ENCODE results near the gene TXNDC16. TPM values are rescaled to one million over a fixed set of nuclear protein-coding genes. Genes with fewer than 3 reads are reported as not detected.

Gene TXNDC16
- total and polyA plus RNA-seq, 2 donors (not counting 3 experiments of a cell fraction or from before 2014, with no cell fraction given): 2.3 to 4.5 TPM

DNA sequence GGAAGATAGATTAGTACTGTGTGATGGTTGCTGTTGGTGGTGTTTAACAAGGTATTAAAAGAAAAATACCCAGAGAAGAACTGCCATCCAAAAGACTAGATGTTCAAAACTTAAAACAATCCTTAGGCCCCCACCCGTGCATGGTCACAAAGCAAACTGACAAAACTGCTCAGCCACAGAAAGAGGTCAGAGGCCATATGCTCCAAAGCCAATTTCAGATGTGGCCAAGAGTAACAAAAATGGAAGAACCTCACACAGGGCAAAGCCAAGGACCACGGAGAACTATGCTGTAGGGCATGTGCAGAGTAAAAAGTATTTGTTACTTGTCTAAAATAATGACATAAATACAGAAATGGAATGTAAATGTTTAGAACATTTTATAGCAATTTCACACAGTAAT is 5.3 kb downstream of the TXNDC16 start:
- Histone ChIP-seq H3K9me1 (replicated peaks; ENCODE audit: control insufficient read depth, extremely low read depth, insufficient read depth, low read length) (no peaks in the 10 kb centered on the region), H3K4me2 (ENCODE audit: insufficient read depth, low read length) (no peak overlapping the region), H3K9me3 (replicated peaks; ENCODE audit: control insufficient read depth, insufficient read depth, low read length) (no peaks in the 10 kb centered on the region), H3K79me2 (ENCODE audit: control insufficient read depth, insufficient read depth, low read length) (no peaks in the 10 kb centered on the region), H3K27me3 (ENCODE audit: control insufficient read depth in 2 of 2, insufficient read depth in 2 of 2, low read length in 2 of 2) (no peaks in the 10 kb centered on the region), H3K4me3 (replicated peaks in 1 of 3; ENCODE audit: insufficient read depth in 1 of 3, low read depth in 1 of 3, low read length in 3 of 3) (no peak overlapping the region), H3K27ac (ENCODE audit: insufficient read depth, low read depth, low read length) (no peak overlapping the region), H3K4me1 (ENCODE audit: control insufficient read depth, extremely low read depth, insufficient read depth, low read length) (peaks cover 3% of the 10 kb centered on the region), H2AFZ (ENCODE audit: low read depth, low read length) (no peak overlapping the region), H3K36me3 (ENCODE audit: control insufficient read depth in 2 of 2, extremely low read depth in 1 of 2, insufficient read depth in 2 of 2, low read length in 2 of 2) (no peaks in the 10 kb centered on the region), H4K20me1 (replicated peaks; ENCODE audit: control insufficient read depth, extremely low read depth, insufficient read depth, low read length) (no peaks in the 10 kb centered on the region), H3K9ac (replicated peaks; ENCODE audit: extremely low read depth, insufficient read depth, low read length) (no peak overlapping the region)
- dilution Hi-C loops (cut with MboI; ENCODE audit: extremely low pct_ligation_motif_present, low sequenced_read_pairs) (no loop called here), intact Hi-C loops (cut with micrococcal nuclease) (no loop called here)
- CTCF ChIA-PET: no interaction called here
- no peak for FAIRE-seq
- POLR2A ChIA-PET: no interaction called here
- DNase-seq (ENCODE audit: low read depth, low spot score): no peak
- no TSS peak for BruUV-seq (replicated peaks)
- TF ChIP-seq GATA2 (IDR thresholded peaks at IDR 0.05; ENCODE audit: insufficient read depth, insufficient read length, low read depth, low read length) (no peak), EZH2 (IDR thresholded peaks at IDR 0.05; ENCODE audit: borderline replicate concordance, low read depth, low read length, severe bottlenecking) (no peak), MYC (IDR thresholded peaks at IDR 0.05; ENCODE audit: low read depth, low read length) (no peak), POLR2A (IDR thresholded peaks at IDR 0.05; ENCODE audit: low read depth, low read length) (no peak), JUN (IDR thresholded peaks at IDR 0.05; ENCODE audit: borderline replicate concordance, insufficient read depth, insufficient read length, low read depth) (no peak), FOS (IDR thresholded peaks at IDR 0.05; ENCODE audit: borderline replicate concordance, insufficient read depth, low read length) (no peak), POLR2AphosphoS5 (IDR thresholded peaks at IDR 0.05; ENCODE audit: insufficient read depth, low read depth, low read length) (no peak)
- TF ChIP-seq, protein P1, sequence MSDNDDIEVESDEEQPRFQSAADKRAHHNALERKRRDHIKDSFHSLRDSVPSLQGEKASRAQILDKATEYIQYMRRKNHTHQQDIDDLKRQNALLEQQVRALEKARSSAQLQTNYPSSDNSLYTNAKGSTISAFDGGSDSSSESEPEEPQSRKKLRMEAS (IDR thresholded peaks at IDR 0.05; ENCODE audit: insufficient read depth, insufficient read length): no peak
- TF ChIP-seq, protein P2, sequence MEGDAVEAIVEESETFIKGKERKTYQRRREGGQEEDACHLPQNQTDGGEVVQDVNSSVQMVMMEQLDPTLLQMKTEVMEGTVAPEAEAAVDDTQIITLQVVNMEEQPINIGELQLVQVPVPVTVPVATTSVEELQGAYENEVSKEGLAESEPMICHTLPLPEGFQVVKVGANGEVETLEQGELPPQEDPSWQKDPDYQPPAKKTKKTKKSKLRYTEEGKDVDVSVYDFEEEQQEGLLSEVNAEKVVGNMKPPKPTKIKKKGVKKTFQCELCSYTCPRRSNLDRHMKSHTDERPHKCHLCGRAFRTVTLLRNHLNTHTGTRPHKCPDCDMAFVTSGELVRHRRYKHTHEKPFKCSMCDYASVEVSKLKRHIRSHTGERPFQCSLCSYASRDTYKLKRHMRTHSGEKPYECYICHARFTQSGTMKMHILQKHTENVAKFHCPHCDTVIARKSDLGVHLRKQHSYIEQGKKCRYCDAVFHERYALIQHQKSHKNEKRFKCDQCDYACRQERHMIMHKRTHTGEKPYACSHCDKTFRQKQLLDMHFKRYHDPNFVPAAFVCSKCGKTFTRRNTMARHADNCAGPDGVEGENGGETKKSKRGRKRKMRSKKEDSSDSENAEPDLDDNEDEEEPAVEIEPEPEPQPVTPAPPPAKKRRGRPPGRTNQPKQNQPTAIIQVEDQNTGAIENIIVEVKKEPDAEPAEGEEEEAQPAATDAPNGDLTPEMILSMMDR (IDR thresholded peaks at IDR 0.05; ENCODE audit: extremely low read depth in 1 of 2, insufficient read depth in 1 of 2, low read depth in 1 of 2, low read length in 2 of 2): no peak
